IPS DF 4.7 (cell line): ENCODE results near the gene DEDD2.

Experiments used
- DNase-seq: peaks from one replicate; pipeline ENCODE4 v3.0.0-alpha.2; 2013; ENCODE audit warnings: low spot score; ENCODE audit errors: extremely low read depth

DEDD2 gene

GRCh38 chr19:42200116-42200715 lies 17.3 kb downstream of the DEDD2 start:
- DNase-seq: no peak

GRCh38 chr19:42199440-42200115 lies 17.9 kb downstream of the DEDD2 start:
- DNase-seq: no peak

- no peak for DNase-seq
Observed at GRCh38 chr19:42198676-42199439, 18.6 kb downstream of the DEDD2 start.

- DNase-seq: no peak
Observed at GRCh38 chr19:42197375-42197817, 20.1 kb downstream of the DEDD2 start.

- DNase-seq: no peak
Observed at GRCh38 chr19:42196011-42197001, 21.2 kb downstream of the DEDD2 start.

- no peak for DNase-seq
Observed at GRCh38 chr19:42193706-42194105, 23.8 kb downstream of the DEDD2 start.

- DNase-seq: no peak
Observed at GRCh38 chr19:42193294-42193693, 24.2 kb downstream of the DEDD2 start.

- DNase-seq: no peak
Observed at GRCh38 chr19:42191855-42192254, 25.6 kb downstream of the DEDD2 start.

- no peak for DNase-seq
Observed at GRCh38 chr19:42191330-42191729, 26.1 kb downstream of the DEDD2 start.

GRCh38 chr19:42189133-42189532 lies 28.3 kb downstream of the DEDD2 start:
- no peak for DNase-seq

- DNase-seq: no peak
Observed at GRCh38 chr19:42188665-42189064, 28.8 kb downstream of the DEDD2 start.

GRCh38 chr19:42185277-42185676 lies 32.2 kb downstream of the DEDD2 start:
- DNase-seq: no peak

GRCh38 chr19:42184401-42184861 lies 33.0 kb downstream of the DEDD2 start:
- DNase-seq: peak; percentile 68

GRCh38 chr19:42178791-42179674 lies 38.4 kb downstream of the DEDD2 start:
- DNase-seq: peak; percentile 49

- no peak for DNase-seq
Observed at GRCh38 chr19:42177686-42178019, 39.8 kb downstream of the DEDD2 start.

- DNase-seq: no peak
Observed at GRCh38 chr19:42176990-42177685, 40.3 kb downstream of the DEDD2 start.

- DNase-seq: no peak
Observed at GRCh38 chr19:42176649-42176989, 40.9 kb downstream of the DEDD2 start.

- DNase-seq: no peak
Observed at GRCh38 chr19:42175952-42176648, 41.4 kb downstream of the DEDD2 start.
